IPS-NIHi7 (cell line): ENCODE data around the gene MATN1.

Source experiments
- DNase-seq: peaks from one replicate; pipeline ENCODE4 v3.0.0; 2012; ENCODE audit warnings: mixed read lengths; ENCODE audit errors: extremely low spot score

Gene MATN1

DNA sequence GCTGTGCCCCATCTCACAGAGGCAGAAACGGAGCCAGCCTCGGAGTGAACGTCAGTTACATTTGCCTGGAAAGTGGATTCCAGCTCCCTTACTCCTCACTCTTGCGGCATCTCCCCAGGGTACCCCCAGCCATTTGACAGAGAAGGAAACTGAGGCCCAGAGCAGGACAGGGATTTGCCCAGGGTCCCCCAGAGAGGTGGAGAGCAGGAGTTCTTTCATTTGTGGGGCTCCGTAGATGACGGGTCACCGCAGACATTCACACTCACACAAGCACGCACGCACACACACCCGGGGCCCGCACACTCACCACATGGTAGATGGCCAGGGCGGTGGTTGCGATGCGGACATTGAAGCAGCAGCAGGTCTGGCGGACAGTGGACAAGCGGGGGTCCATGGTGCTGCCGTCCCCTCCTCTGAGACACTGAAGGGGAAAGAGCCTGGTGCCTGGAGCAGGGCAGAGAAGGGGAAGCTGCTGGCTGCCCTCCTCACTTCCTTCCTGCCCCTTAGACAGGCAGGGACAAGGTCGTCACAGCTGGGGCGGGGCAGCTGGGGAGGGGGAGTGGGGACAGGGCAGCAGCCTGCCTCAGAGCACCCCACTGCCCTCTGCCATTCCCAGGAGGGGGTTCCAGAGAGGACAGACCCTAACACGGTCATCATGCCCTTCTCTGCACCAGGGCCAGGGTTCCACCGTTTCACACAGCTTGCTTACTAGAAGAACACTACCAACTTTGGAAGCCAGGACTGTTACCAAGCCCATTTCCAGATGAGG, 34.2 kb upstream of the MATN1 start, which contains the start of gene LAPTM5:
TSS of gene LAPTM5 (minus strand) at position 423 of the 769 bp plus-strand sequence. CDS start at position 394, 29 bp downstream.
- no peak for DNase-seq

DNA sequence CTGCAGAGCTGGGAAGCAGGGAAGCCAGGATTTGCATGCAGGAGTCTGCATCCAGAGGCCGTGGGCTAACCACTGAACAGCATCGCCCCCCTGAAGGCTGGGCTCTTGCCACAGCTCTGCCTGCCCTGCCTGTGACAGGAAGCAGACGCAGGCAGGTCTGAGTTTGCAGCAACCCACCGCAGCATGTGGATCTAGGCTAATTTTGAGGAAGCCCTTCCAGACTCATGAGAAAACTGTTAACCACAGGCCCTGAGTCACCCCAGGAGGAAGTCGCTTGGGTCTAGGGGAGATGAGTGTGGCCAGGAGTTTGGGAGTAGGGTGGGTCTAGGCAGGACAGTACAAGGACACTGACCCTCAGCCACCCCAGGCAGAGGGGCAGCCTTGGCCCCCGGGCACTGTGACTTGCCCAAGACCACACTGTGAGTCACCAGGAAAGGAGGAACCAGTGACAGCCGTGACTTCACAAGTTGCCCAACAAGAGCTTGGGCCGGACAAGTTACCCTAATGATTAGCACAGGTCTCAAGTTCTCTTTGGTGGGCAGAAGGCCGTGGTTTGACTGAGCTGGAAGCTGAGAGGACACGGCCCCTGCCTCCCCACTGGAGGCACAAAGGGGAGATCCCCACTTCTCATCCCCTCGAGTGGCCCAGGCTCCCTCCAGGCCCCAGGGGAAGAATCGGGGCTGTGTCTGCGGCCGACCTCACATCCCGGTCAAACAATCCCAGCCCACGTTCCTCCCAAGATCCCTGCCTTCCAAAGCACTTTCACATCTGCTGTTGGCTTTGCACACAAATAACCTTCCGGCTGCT, 33.4 kb upstream of the MATN1 start:
- no peak for DNase-seq

DNA sequence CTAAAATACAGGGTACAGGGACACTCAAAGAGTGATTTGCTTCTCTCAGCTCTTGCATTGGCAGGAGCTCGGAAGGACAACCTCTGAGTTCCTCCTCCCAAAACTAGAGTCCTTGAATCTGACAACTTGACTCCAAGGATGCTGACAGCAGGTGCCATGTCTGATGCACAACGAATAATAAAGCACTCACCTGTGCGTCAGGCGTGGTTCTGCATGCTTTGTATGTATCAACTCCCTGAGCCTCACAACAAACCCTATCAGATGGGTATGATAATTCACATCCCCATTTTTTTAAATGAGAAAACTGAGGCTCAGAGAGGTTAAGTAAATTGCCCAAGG, 32.8 kb upstream of the MATN1 start:
- no peak for DNase-seq

DNA sequence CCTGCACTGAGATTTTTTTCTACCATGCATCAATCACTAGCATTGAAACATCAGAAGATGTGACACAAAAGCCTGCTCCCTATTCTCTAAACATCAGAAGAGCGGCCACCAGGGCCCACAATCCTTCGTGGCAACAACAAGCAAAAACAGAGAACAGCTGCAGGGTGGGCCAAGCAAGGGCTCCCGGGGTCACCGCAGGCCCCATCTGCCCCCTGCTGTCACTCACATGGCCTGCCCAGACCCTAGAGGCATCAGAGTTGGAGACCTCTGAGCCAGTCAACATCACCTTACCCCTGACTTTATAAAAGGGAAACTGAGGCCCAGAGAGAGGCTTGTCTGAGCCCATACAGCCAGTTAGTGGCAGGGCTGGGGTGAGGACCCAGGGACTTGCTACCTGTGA, 32.4 kb upstream of the MATN1 start:
- no peak for DNase-seq

DNA sequence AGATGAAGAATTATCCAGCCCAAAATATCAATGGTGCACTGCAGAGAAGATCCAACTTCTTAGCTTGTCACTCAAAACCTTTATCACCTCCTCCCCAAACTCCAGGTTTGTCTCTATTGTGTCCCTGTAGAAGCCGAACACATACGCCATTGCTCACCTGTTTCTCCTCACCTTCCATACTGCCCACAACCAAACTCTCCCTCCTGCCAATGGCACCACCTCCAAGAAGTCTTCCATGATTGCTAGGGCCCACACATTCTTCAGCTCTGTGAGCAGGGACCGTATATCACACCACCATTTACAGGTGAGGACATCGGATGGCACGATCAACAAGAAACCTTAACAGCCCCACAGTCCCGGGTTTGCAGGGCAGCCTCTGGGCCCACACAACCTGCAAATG, 31.9 kb upstream of the MATN1 start:
- no peak for DNase-seq

DNA sequence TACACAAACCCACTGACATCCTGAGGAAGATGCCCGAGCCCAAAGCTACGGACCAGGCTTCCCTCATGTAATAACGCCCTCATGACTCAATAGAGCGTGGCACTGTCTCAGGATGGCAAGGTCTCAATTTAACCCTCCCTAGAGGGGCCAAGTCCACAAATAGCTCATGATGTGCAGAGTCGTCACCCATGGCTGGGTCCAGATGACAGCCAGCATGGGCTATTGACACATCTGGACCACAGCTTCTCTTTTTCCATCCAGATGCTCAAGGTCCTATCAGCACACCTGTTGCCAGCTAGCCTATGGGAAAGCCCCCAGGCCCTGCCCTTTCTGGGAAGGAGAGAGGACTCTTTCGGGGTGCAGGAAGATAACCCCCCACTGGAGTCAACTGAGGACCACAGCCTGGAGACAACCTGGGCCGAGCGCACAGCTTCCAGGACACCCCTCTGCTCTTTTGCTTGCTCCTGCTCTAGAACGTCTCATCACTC, 31.3 kb upstream of the MATN1 start:
- DNase-seq = no peak

DNA sequence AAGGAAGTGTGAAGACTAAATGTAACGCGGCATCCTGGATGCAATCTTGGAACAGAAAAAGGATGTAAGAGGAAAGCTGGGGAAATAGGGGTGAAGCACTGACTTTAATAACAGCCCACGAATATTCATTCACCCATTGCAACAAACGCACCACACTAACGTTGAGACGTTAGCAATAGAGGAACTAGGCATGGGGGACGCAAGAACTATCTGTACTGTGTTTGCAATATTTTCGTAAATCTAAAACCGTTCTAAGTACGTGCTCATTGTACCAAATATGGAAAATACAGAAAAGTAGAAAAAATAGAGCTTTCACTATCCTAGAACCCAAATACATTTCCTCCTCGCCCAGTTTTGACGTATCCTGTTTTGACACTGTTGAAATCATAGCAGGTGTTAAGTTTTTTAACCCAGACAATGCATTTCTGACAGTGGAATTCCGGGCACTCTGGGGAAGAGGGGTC, 30.3 kb upstream of the MATN1 start:
- DNase-seq = no peak

DNA sequence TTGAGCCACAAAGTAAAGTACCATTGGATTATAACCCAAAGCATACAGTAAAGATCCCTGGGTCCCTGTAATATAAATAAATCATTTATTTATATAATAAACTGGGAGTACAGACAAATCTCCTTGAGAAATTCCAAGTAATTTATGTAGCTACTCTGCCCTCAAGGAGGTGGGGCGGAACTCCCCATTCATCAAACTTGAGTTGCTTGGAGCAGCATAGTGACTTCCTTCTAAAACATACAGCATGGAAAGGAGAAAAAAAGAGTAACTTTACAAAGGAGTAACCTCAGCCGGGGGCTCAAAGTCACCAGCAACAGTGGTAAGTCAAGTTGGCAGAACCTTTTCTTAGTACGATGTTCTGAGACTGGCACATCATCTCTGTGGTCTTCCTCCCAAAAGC, 29.7 kb upstream of the MATN1 start:
- DNase-seq = no peak

DNA sequence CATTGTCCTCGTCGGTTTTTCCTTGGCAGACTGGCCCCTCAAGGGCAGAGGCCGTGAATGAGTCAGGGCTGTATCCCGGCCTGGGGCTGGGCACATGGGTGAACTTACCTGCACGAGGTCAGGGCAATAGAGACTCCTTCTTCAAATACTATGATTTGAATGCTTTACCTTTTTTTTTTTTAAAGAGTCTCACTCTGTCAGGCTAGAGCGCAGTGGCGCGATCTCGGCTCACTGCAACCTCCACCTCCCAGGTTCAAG, 29.2 kb upstream of the MATN1 start:
- no peak for DNase-seq

DNA sequence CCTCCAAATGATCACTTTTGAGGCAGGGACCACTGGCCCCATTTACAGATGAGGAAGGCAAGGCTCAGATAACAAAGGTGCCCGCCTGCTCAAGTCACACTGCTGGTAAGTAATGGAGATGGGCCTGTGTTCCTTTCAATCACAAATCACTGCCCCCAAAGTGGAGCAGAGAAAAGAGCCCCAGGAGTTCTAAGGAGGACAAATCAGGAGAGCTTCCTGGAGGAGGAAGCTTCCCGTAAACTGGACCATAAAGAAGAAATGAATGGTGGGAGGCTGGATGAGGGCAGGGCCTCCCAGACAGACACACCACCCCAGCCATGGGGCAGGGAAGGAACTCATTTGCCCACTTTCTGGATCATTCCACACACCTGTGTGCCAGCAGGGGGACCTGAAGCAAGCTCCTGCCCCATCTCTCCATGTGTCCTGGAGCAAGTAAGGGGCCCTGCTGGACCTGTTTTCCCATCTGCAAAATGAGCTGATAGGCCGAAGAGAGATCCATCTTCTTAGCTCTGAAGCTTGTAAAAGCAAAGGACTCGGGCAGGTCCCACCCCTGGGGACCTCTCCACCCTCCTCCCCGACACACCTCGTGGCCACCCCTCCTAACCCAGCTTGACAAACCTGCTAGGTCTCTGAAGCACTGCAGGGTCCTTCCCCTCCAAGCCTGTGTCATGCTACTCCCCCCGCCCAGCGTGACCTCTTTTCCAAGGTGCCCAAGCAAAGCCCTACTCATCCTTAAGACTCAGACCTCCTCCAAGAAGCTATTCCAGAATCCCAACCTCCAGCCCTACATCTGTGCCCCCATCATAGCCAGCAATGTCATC, 28.7 kb upstream of the MATN1 start:
- DNase-seq = no peak

DNA sequence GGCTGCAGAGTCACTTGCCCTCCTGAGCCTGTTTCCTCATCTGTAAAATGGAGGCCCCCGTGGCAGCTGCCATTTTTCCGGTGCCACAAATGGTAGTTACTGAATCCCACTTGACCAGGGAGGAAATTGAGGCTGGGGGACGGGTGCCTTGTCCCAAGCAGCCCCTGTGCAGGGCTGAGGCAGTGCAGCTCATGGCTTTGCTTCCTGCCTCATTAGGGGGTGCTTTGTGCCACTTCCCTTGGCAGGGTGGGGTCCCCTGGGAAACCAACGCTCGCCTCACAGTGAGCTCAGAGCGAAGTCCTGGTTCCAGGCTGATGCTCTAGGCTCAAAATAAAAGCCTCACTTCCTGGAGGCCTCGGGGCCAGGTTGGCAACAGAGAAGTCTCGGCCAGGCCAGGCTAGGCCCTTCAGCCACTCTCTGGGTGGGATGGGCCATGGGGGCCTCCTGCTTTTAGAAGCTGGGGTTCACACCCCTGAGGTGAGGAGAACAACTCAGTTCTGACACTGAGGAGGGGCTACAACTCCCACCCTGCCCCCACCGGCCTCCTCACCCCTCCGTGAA, 27.4 kb upstream of the MATN1 start:
- no peak for DNase-seq

DNA sequence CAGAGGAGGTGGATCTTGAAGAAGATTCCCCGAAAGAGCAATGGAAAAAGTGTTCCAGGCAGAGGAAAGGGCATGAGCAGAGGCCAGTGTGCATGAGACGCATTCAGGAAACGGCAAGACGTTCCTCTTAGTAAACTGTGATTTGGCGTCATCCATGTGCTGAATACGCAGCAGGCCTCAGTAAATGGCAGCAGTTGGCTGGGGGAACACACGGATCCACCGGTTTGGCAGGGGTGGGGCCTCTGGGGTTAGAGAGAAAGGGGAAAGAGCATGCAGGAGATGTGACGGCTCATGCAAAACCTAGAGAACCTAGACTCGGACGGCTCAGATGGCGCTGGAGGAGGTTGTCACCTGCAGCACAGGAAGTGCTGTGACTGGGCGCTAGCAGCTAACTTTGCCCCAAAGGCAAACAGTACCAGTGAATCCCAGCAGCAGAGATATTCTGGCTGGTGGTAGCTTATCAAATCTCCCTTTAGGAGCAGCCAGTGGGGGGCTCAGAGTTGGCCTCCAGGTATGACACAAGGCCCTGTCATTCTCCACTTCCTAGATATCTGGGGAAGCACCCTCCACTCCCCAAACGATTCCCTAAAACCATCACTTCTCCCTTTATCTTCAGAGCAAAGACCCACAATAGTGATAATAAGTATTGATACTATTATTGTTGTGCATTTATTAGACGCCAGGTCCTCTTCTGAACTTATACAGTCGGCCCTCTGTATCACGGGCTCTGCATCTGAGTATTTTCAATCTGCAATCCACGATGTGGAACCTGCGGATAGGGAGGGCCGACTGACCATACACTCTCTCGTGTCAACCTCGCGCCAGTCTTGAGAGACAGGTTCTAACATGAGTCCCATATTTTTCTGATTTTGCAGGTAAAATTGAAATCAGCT, 26.6 kb upstream of the MATN1 start:
- DNase-seq = no peak

DNA sequence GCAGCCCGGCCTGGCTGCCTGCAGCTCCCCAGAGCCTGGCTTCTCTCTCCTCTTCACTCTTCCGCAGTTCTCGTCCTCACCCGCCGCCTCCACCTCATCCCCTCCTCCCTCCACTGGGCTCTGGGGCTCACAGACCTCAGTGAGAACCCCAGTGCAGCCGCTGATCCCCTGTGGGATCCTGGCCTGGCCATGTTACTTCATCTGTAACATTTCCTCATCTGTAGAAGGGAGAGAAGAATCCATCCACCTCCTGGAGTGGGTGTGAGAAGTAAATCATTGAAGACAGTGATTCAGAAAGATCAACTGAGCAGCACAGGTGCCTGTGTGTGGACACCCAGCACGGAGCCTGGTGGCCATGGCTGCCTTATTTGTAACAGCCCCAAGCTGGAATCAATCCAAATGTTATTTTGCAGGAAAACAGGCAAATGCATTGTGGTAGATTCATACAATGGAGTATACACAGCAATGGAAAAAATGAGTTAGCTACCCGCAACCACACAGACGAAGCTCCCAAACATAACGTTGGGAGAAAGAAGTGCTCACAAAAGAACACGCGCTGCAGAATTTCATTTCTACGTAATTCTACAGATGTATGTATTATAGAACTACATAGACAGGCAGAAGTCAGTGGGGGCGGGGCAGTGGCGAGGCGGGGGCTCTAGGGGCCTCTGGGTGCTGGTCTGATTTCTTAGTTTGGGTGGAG, 25.5 kb upstream of the MATN1 start:
- DNase-seq = no peak

DNA sequence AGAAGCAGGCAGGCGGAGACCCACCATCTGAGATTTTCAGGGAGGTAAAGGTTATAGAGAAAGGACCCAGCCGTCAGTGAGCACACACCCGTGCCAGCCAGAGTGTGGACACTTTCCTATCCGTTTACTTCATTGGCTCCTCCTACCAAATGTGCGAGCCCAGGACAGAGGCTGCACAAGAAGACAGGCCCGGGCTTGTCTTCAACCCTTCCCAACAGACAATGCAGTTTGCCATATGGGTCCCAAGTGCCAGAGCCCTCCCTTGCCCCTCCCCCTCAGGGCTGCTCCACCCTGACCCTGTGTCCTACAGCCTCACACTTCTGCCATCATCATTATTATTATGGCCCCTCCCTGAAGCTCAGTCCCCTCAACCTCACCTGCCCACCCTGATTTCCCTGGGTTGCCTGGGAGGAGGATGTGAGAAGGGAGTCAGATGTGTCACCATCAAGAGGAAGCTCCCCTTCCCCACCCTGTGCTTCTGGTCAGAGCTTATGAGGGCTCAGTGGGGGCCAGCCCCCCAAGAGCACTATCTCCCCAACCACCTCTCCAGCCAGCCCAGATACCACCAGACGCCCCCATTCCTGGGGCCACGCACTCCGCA, 24.8 kb upstream of the MATN1 start:
- no peak for DNase-seq

DNA sequence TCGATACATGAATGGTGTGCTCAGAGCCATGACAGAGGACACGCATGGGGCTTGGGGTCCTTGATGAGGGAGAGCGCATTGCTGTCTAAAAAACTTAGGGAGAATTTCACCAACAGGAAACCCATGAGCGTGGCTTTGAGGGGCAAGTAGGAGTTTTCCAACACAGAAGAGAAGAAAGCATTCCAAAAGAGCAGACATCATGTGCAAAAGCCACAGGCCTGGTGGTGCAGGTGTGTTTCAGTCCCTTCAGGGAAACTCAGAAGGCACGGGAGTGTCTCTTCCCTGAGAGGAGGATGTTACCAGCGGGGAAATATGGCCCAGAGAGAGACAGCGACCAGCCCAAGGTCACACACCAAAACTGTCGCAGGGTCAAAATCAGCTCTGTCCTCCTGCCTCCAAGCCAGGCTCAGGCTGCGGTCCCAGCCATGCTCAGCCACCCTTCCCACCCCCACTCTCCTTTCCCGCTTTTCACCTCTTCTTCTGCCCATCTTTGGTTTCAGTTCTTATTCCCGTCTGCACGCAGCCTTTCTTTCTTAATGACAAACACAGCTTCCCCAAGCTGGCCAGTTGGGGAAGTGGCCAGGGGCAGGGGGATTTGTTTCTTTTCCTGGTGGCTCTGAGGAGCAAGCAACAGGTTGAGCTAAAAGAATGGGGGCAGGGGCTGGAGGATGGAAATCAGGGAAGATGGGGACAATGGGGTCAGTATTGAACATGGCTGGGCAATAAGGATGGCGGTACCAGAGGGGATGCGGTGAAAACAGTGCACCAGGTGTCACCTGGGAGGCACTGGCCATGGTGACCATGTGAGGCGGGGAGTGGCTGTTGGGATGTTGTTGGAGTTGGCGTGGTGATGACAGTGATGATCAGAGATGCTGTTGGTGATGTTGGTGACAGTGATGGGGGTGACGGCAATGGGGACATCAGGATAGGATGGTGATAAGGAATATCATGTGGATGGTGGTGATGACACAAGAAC, 23.9 kb upstream of the MATN1 start:
- no peak for DNase-seq

DNA sequence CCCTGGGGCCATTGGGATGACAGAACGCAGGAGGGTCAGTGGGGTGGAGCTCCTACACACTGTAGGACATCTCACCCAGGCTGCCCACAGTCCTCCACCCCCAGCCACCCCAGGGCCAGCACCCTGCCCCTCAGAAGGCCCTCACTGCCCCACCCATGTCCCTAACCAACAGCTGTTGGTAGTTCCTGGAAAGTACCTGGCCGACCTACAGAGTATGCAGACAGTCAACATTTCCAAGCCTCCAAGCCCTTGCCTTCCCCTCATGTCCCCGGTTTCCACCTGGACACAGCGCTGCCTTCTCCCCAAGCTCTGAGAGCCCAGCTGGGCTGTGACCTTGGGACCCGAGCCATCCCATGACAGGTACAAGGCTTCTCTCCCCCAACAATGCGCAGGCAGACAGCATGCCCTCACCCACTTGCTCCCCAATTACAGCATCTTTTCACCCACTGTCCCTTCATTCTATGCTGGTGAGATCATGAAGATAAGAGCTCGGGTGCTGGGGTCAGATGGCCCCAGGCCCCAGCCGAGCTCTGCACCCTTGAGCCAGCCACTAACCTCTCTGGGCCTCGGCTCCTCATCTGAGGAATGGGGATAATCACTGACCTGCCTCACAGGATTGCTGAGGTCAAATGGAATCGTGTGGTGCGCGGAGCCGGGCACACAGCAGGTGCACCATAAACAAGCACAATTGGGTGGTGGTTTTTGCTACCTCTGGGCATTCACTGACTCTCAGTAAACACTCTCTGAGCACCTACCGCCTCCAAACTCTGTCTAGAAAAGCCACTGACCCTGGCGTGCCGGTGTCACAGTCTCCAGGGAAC, 23.0 kb upstream of the MATN1 start:
- no peak for DNase-seq

DNA sequence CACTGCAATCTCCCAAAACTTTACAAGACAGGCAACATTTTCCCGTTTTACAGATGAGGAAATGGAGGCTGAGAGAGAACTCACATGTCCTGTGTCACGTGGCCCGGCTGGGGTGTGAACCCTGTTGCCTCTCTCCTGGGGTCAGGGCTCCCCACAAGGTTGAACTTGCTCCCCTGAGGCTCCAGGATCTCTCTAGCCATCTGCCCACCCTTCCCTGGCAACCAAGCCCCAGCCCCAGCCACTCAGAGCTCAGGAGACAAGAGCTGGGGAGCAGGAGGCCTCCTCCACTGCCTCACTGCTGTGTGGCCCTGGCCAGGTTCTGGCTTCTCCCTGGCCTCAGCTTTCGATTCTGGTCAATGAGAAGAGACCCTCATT, 22.4 kb upstream of the MATN1 start:
- DNase-seq = no peak
